Bronchial epithelial cell (primary cell): ENCODE data around the gene ESPL1. TPM values are rescaled to one million over a fixed set of nuclear protein-coding genes. Genes with fewer than 3 reads are reported as not detected.

ENCODE experiments used
- DNase-seq: peaks from one replicate; pipeline ENCODE4 v3.0.0-alpha.2; 2010; ENCODE audit warnings: low read depth
- FAIRE-seq: peaks from 2 replicates; lab custom pipeline; 2011; peaks lifted over from hg19 to GRCh38; lab: Jason Lieb, UNC
- H3K27me3 ChIP-seq: 2 replicates; pipeline ENCODE4 v1.5.1; 2011; ENCODE audit warnings: low read length; ENCODE audit not compliant: control insufficient read depth, insufficient read depth
- H3K36me3 ChIP-seq: 2 replicates; pipeline ENCODE4 v1.5.1; 2011; ENCODE audit warnings: low read length; ENCODE audit not compliant: control insufficient read depth, insufficient read depth
- H3K4me3 ChIP-seq: 2 replicates; pipeline ENCODE4 v1.5.1; 2011; ENCODE audit warnings: mild to moderate bottlenecking, low read depth, low read length, control low read depth
- total RNA-seq: library from RNA; depleted of rRNA; stranded (reverse); fragments of >200 nt; gene quantifications from 2 replicates; pipeline ENCODE4 v1.2.1, GENCODE V29; 2014
- TF ChIP-seq, protein P1 (sequence below): IDR thresholded peaks from 2 replicates; pipeline ENCODE4 v1.5.1; 2011; ENCODE audit warnings: mild to moderate bottlenecking, moderate library complexity, low read length, control low read depth, inconsistent platforms; ENCODE audit not compliant: insufficient read depth, severe bottlenecking

Gene ESPL1
- total RNA-seq, 1 donor from 2014 or later = 0.26 TPM

DNA sequence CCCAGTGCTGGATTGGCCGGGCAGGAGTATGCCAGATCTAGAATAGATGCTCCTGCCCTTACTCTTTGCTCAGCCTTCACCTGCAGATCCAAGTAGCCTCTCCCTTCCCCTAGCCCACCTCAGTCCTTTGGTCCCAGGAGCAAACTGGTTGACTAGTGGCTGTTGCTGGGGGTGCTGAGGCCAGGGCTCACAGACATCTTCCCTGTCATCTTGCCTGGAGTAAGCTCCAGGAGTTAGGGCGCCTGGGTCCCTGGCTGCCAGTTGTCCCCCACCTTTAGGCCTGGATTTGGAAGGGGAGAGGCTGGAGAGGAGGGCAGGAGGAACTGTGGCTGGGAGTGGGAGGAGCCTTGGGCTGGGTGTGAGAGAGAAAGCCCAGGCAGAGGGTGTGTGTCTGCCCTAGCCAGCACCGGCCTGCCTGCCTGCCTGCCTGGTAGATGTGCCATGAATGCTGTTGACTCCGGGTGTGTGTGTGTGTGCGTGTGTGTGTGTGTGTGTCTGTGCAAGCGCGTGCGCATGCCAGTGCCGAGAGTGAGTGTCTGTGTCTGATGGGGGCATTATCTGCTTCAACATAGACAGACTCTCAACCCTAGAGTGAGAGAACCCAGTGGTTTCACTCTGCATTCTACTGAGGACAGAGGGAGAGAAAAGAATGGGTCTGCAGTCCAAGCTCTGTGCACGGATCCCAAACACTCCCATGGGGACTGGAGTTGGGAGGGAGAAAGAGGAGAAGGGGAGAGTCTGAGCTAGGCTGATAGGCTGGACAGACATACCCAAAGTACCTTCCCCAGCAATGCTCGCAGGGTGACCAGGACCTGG is 35.2 kb upstream of the ESPL1 start:
- TF ChIP-seq, protein P1, sequence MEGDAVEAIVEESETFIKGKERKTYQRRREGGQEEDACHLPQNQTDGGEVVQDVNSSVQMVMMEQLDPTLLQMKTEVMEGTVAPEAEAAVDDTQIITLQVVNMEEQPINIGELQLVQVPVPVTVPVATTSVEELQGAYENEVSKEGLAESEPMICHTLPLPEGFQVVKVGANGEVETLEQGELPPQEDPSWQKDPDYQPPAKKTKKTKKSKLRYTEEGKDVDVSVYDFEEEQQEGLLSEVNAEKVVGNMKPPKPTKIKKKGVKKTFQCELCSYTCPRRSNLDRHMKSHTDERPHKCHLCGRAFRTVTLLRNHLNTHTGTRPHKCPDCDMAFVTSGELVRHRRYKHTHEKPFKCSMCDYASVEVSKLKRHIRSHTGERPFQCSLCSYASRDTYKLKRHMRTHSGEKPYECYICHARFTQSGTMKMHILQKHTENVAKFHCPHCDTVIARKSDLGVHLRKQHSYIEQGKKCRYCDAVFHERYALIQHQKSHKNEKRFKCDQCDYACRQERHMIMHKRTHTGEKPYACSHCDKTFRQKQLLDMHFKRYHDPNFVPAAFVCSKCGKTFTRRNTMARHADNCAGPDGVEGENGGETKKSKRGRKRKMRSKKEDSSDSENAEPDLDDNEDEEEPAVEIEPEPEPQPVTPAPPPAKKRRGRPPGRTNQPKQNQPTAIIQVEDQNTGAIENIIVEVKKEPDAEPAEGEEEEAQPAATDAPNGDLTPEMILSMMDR = no peak
- DNase-seq = peak; percentile 75

DNA sequence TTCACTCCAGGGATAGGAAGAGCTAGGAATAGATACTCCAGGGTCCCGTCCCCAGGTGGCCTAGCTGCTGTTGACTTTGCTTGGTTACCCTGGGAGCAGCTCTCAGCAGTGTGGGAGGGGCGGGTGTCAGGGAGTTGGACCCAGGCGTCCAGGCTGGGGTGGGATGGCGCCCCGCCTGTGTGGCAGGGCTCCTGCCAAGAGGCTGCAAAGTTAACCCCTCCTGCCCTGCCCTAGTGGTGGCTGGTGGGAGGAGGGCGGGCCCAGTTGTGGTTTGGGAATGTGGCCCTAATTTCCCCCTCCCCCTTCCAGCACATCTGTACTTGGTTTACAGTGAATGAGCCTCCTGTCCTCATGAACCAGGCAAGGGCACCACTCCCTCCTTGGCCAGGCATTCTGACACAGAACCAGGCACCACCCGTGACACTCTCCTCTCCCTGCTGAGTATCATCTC is 34.4 kb upstream of the ESPL1 start:
- TF ChIP-seq, protein P1 = no peak
- Histone ChIP-seq H3K27me3 (no peaks in the 10 kb centered on the region), H3K4me3 (no peak overlapping the region), H3K36me3 (peaks cover 10% of the 10 kb centered on the region)
- no peak for FAIRE-seq
- no peak for DNase-seq

More for the DNA sequence above, 35.2 kb upstream of the ESPL1 start:
- peaks cover 10% of the 10 kb centered on the region for H3K36me3 ChIP-seq
- H3K27me3 ChIP-seq = no peaks in the 10 kb centered on the region
- peak overlapping the region; percentile 93 for H3K4me3 ChIP-seq
- no peak for FAIRE-seq

DNA sequence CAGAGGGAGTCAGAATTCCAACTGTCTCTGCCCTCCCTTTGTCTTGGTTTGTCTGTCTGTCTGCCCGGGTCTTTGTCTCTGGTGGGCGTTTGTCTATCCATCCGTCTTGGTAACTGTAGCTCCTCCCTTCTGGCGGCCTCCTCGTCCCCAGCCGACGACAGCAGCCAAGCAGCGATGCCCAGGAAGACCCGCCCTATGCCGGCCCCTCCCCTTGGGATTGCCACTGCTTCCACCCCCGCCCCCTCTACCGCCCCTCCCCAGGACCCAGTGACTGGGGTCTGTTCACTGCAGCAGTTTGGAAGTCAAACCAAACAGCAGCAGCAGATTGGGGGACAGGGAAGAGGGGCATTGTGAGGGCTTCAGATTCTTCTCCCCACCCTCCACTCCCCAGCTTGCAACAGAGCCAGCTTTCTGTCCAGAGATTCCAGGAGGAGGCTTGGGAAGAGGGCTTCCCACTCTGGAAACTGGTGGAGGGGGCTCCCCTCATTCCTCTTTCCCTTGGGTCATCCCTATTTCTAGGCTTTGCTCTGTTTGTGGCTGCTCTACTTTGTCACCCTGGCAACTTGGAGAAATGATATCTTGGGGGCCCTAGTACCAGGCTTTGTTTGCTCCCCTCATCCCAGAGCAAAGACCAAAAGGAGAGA is 33.7 kb upstream of the ESPL1 start:
- no peak for FAIRE-seq
- H3K27me3 ChIP-seq = no peaks in the 10 kb centered on the region
- DNase-seq = no peak
- H3K4me3 ChIP-seq = no peak overlapping the region
- TF ChIP-seq, protein P1 = no peak
- peaks cover 6% of the 10 kb centered on the region for H3K36me3 ChIP-seq

DNA sequence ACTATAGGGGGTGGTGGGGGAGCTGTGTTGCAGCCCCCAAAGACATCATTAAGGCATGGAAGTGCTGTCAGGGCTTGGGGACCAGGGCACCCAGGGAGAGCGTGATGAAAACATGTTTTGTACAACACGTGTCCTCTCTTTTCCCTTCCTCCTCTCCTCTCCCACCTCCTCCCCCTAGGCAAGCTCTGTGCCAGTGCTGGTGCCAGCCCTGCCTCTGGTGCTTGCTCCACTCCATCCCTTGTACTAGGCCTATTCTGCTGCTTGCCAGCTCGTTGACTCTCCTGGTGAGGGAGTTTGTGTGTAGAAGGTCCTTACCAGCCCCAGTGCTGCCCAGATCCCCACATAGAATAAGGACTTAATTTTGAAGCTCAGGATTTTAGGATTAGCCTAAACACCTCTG is 32.9 kb upstream of the ESPL1 start:
- FAIRE-seq (no peak), DNase-seq (no peak)
- H3K27me3 ChIP-seq = no peaks in the 10 kb centered on the region
- H3K4me3 ChIP-seq = no peak overlapping the region
- TF ChIP-seq, protein P1 = no peak
- peaks cover 1% of the 10 kb centered on the region for H3K36me3 ChIP-seq

DNA sequence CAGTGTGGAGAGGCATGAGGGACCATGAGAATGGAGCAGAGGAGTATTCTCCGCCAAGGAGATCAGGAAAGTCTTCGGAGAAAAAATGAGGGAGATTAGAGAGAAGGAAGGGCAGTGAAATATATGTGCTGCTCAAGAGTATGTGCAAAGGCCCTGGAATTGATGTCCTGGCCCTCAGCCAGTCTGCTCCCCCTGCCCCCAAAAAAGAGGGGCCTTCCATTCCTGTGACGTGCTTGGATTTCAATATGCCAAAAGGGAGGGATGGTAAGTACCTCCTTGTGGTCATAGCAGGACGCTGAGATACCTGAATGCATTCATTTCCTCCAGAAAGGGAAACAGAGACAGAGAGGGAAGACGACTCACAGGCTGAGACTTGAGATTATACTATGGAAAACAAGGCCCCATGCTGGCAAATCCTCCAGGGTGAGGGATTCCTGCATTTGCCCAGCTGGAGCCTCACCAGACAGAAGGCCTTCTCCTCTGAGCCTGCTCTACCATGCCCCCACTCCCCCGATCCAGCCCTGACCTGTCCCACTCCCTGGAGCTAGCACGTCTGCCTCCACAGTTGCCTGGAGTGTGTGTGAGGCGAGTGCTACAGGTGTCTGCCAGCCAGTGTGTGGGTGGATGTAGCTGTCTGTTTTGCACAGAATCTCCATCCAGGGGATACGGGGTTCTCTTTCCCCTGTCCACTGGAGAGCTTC is 32.2 kb upstream of the ESPL1 start:
- no peak for FAIRE-seq
- no peaks in the 10 kb centered on the region for H3K27me3 ChIP-seq
- H3K36me3 ChIP-seq = no peaks in the 10 kb centered on the region
- no peak overlapping the region for H3K4me3 ChIP-seq
- TF ChIP-seq, protein P1 = no peak
- peak; percentile 34 for DNase-seq
